Activated CD8-positive, alpha-beta T cell treated with anti-CD3 and anti-CD28 coated beads, Interleukin-2, amount 10 ng/mL, durations not matched to agents 7 days and 5 days (primary cell): Measurements from ENCODE around the gene SUGP1. TPM values are rescaled to one million over a fixed set of nuclear protein-coding genes. Genes with fewer than 3 reads are reported as not detected.
A peak's percentile ranks its signal among the peaks of the same experiment; 100 is the strongest.
"Not testable (repeated sequence)": the region's sequence is repeated elsewhere in the genome, so short reads cannot be mapped to it uniquely, and the experiment has no call there.

Experiments
- ATAC-seq: fragments of 150-1000 bp; cut with Tn5 transposase; one replicate; pipeline ENCODE4 v1.10.0; 2021; ENCODE audit warnings: moderate library complexity
- CTCF ChIA-PET: fragments of 350-600 bp; sonication (Branson Sonifier 250); formaldehyde crosslinking; loops from one replicate; lab custom pipeline; 2021; ENCODE audit warnings: antibody characterized with exemption; lab: Charles Lee
- POLR2A ChIA-PET: fragments of 350-600 bp; sonication (Branson Sonifier 250); formaldehyde crosslinking; loops from one replicate; lab custom pipeline; 2021; ENCODE audit warnings: antibody characterized with exemption; lab: Charles Lee
- DNase-seq: peaks from one replicate; pipeline ENCODE4 v3.0.0-alpha.2; 2020
- H3K27ac Mint-ChIP-seq: one replicate; pipeline ENCODE4 v1.8.0; 2021; ENCODE audit warnings: mild to moderate bottlenecking, mixed read lengths
- H3K27me3 Mint-ChIP-seq: one replicate; pipeline ENCODE4 v1.8.0; 2021; ENCODE audit warnings: low read depth, mixed read lengths
- H3K36me3 Mint-ChIP-seq: one replicate; pipeline ENCODE4 v1.8.0; 2021; ENCODE audit warnings: low read depth, mixed read lengths
- H3K4me1 Mint-ChIP-seq: one replicate; pipeline ENCODE4 v1.8.0; 2021; ENCODE audit warnings: low read depth, mixed read lengths
- H3K4me3 Mint-ChIP-seq: one replicate; pipeline ENCODE4 v1.8.0; 2021; ENCODE audit warnings: mild to moderate bottlenecking, mixed read lengths
- H3K9me3 Mint-ChIP-seq: one replicate; pipeline ENCODE4 v1.8.0; 2022; ENCODE audit warnings: mixed read lengths; ENCODE audit not compliant: insufficient read depth
- total RNA-seq, 2 experiments: library from RNA; stranded (reverse); gene quantifications; one replicate each; pipeline ENCODE4 v1.2.3, GENCODE V29; 2021

The SUGP1 gene
- total RNA-seq, 2 experiments from 2014 or later = 58.9 to 60.9 TPM

DNA sequence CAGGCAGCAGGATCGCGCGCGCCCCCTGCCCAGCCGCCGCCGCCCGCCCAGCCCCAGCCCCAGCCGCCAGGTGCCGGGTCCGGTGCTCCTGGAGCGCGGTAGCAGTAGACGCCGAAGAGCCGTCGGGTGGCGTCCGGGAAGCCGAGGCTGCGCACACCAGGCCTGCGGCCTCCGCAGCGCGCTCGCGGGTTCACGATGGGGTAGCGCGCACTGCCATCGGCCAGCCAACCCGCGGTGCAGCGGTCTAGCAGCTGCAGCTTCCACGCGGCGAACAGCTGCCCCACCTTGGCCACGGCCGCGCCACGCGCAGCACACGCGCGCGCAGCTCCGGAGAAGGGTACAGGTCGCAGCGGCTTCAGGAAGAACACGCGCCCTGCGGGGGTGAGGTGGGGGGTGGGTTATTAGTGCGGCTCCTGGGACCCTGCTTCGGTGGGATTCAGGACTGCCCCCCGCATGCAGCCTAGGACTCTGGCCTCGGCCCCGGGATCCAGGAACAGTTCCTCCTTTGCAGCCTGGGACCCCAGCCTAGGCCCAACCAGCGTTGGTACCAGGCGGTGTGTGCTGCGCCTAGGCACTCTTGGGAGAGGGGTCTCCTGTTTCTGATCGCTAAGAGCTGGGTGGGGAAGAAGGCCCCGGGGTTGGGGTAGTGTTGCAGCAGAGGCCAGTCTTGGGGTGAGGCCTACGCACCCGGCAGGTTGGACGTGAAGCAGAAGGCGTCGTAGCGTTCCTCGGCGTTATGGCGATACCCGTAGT is 62.3 kb downstream of the SUGP1 start:
- ChIA-PET CTCF (no interaction called here), POLR2A (no interaction called here)
- Mint-ChIP-seq H3K36me3 (no peaks in the 10 kb centered on the region), H3K27me3 (peaks cover 36% of the 10 kb centered on the region), H3K4me3 (no peak overlapping the region), H3K4me1 (peaks cover 8% of the 10 kb centered on the region), H3K9me3 (no peaks in the 10 kb centered on the region), H3K27ac (no peak overlapping the region)
- ATAC-seq = no peak
- DNase-seq = no peak

DNA sequence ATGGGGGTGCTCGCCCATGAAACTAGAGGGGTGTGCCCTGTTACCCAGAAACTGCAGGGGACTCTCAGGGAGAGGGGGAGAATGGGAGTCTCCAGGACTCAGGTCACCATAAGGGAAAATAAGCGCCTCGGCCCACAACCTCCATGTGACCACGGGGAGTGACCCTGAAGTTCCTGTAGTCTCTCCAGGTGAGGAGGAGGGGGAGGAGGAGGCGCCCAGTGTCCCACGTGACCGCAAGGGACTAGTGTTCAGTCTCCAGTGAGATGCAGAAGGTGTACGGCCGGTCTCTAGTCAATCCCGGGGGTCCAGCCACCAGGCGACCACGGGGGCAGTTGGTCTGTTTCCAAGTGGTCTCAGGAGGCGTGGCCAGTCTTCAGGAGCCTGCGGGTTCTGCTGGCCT is 63.2 kb downstream of the SUGP1 start:
- POLR2A ChIA-PET = no interaction called here
- ATAC-seq (no peak), DNase-seq (no peak)
- Mint-ChIP-seq H3K9me3 (no peaks in the 10 kb centered on the region), H3K27me3 (peaks cover 30% of the 10 kb centered on the region), H3K4me3 (no peak overlapping the region), H3K4me1 (peaks cover 8% of the 10 kb centered on the region), H3K27ac (no peak overlapping the region), H3K36me3 (no peaks in the 10 kb centered on the region)
- CTCF ChIA-PET = no interaction called here

DNA sequence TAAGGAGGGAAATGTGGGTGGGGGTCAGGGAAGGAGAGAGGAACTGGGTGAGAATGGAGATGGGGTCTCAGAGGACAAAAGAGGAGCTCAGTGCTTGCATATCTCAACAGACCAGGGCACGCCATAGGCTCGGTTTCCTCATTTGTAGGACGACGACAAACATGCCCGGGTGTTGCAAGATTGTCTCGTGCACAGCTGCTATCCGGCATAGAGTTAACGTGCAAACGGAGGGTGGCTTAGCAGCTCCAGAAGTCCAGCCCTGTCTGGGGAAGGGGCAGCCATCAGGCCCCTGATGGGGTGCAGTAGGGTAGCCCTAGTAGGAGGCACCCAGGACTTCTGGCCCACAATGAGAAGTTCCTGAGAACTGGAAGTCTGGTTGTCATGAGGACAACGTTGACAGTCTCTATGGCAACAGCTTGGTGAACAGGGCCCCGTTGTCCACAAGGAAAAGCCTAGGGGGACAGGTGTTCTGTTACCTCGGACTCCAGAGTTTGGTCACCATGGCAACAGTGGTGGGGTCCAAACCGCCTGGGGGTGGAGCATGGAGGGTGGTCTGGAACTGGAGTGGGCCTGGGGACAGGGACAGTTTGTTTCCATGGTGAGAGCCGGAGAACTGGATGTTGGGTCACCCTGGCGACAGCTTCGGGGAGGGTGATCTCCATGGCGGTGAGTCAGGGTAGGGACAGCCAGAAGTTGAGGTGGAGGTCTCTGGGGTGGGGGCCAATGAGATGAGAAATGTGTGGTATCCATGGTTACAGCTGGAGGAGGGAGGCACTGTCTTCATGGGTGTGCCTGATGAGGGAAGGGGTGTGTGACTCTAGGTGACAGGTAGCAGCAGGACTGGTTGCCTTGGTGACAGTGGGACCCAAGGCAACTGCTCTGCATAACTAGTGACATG is 64.0 kb downstream of the SUGP1 start:
- Mint-ChIP-seq H3K36me3 (no peaks in the 10 kb centered on the region), H3K27me3 (peaks cover 28% of the 10 kb centered on the region), H3K4me1 (peaks cover 5% of the 10 kb centered on the region), H3K9me3 (no peaks in the 10 kb centered on the region), H3K27ac (no peak overlapping the region), H3K4me3 (no peak overlapping the region)
- CTCF ChIA-PET = no interaction called here
- no peak for DNase-seq
- peak; percentile 52 for ATAC-seq
- POLR2A ChIA-PET = no interaction called here

DNA sequence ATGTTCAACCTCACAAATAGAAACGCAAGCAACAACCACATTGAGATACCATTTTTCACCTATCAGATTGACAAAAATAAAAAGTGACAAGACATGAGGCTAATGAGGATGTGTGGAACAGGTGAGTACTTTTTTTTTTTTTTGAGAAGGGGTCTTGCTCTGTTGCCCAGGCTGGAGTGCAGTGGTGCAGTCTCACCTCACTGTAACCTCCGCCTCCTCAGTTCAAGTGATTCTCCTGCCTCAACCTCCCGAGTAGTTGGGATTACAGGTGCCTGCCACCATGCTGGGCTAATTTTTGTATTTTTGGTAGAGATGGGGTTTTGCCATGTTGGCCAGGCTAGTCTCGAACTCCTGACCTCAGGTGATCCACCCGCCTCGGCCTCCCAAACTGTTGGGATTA is 66.9 kb downstream of the SUGP1 start:
- CTCF ChIA-PET, POLR2A ChIA-PET, H3K9me3 Mint-ChIP-seq, H3K4me3 Mint-ChIP-seq, H3K36me3 Mint-ChIP-seq, H3K27ac Mint-ChIP-seq, ATAC-seq, H3K4me1 Mint-ChIP-seq, DNase-seq: not testable (repeated sequence)
- peaks cover 16% of the 10 kb centered on the region for H3K27me3 Mint-ChIP-seq

DNA sequence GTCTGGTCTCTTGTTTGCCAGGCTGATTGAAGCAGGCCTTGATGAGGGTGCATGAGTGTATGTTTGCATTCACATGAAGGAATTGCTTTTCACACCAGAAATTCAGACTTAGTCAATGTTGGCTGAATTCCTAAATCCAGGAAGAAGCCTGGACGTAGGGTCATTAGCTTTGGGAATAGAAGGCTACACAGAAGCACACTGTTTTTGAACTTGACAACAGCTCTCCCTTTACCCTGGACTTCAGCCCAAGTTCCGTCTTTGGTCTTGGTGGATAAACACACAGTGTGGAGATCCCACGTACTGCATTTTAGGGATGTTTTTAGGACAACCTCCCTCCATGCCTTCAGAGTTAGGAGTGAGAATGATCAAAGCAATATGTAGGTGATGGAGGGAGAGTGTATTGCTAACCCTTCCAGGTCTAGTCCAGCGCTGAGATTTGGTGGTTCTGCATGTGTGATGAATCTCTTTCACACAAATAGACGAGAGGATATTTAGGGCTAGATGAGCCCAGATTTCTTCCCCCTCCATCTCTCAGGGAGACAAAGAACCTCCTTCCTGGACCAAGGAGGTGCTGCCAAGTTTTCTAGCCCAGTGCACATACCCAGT is 70.0 kb downstream of the SUGP1 start:
- peaks cover 13% of the 10 kb centered on the region for H3K27me3 Mint-ChIP-seq

DNA sequence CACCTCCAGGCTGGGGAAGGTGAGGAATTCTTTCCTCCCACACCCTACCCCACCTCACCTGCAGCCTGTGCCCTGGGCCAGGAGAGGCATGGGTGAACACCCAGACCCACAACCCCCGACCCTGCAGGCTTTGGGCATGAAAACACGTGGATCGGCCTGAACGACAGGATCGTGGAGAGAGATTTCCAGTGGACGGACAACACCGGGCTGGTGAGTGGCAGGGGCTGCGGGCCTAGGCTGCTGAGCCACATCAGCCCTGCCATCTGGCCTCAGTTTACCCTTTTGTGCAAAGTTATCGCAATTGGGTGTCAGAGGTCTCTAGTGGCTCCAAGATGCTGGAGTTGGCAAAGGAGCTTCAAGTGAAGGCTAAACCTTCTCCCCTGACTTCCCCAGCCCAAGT is 79.8 kb downstream of the SUGP1 start:
- Mint-ChIP-seq H3K36me3 (no peaks in the 10 kb centered on the region), H3K4me3 (no peak overlapping the region), H3K27ac (no peak overlapping the region), H3K4me1 (no peaks in the 10 kb centered on the region), H3K9me3 (peaks cover 7% of the 10 kb centered on the region), H3K27me3 (peaks cover 8% of the 10 kb centered on the region)
- ChIA-PET POLR2A (no interaction called here), CTCF (no interaction called here)
- DNase-seq (no peak), ATAC-seq (no peak)

More for the DNA sequence above, 70.0 kb downstream of the SUGP1 start:
- no peak for DNase-seq
- CTCF ChIA-PET = no interaction called here
- Mint-ChIP-seq H3K36me3 (no peaks in the 10 kb centered on the region), H3K9me3 (no peaks in the 10 kb centered on the region), H3K27ac (no peak overlapping the region), H3K4me1 (no peaks in the 10 kb centered on the region), H3K4me3 (no peak overlapping the region)
- no peak for ATAC-seq
- POLR2A ChIA-PET = no interaction called here

DNA sequence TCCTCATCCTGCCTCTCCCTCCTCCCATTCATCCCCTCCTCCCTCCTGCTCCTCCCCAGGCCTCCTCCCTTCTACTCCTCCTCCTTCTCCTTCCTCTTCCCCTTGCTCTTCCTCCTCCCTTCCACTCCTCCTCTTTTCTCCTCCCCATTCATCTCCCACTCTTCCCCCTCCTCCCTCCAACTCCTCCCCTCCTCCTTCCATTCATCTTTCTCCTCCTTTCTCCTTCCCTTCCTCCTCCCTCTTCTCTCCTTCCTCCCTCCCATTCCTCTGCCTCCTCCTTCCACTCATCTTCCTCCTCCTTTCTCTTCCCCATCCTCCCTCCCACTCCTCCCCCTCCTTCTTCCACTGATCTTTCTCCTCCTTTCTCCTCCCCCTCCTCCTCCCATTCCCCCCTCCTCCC is 80.6 kb downstream of the SUGP1 start:
- POLR2A ChIA-PET = no interaction called here
- no peak overlapping the region for H3K27ac Mint-ChIP-seq

DNA sequence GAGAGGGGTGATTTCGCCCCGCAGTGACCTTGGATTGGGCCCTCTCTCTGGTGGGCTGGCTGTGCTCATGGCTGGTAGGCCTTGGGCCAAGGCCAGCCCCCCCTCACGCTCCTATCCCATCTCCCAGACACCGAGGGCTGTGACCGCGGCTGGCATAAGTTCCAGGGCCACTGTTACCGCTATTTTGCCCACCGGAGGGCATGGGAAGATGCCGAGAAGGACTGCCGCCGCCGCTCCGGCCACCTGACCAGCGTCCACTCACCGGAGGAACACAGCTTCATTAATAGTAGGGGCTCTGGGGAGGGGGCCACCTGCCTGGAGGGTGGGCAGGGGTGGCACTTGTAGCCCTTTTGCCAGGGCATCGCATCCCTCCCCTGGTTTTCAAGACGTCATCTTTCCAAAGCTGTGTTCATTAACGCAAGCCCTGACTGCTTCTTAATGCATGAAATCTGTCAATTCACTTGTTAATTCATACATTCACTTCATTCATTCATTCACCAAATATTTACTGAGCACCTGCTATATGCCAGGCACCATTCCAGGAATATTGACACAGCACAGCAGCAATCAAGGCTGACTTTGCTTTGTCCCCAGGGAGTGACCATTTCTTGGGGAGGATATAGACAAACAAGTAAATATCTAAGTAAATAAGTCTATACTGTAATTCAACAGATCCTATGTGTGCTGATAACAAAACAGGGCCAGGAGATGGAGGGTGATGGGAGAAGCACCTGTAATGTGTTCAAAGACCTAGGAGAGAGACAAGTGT is 82.0 kb downstream of the SUGP1 start:
- Mint-ChIP-seq H3K9me3 (peaks cover 7% of the 10 kb centered on the region), H3K36me3 (no peaks in the 10 kb centered on the region), H3K27me3 (peaks cover 8% of the 10 kb centered on the region), H3K4me3 (no peak overlapping the region), H3K27ac (no peak overlapping the region), H3K4me1 (no peaks in the 10 kb centered on the region)
- CTCF ChIA-PET = no interaction called here
- DNase-seq (no peak), ATAC-seq (no peak)
- POLR2A ChIA-PET = no interaction called here

More for the DNA sequence above, 80.6 kb downstream of the SUGP1 start:
- no peak overlapping the region for H3K4me3 Mint-ChIP-seq
- no peaks in the 10 kb centered on the region for H3K36me3 Mint-ChIP-seq
- peaks cover 7% of the 10 kb centered on the region for H3K9me3 Mint-ChIP-seq
- CTCF ChIA-PET = no interaction called here
- peaks cover 8% of the 10 kb centered on the region for H3K27me3 Mint-ChIP-seq
- DNase-seq (no peak), ATAC-seq (no peak)
- H3K4me1 Mint-ChIP-seq = no peaks in the 10 kb centered on the region

DNA sequence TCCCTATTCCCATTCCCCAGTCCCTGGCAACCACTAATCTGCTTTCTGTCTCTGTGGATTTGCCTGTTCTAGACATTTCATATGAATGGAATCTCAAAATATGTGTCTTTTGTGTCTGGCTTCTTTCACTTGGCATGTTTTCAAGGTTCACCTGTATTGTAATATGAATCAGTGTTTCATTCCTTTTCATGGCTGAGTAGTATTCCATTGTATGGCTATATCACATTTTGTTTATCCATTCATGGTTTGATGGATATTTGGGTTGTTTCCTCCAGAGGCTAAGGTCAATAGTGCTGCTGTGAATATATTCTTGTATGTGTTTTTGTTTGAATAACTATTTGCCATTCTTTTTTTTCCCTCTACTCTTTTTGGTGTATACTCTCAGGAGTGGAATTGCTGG is 84.1 kb downstream of the SUGP1 start:
- peaks cover 7% of the 10 kb centered on the region for H3K9me3 Mint-ChIP-seq
- no peak for DNase-seq
- ATAC-seq = no peak
- no peak overlapping the region for H3K4me3 Mint-ChIP-seq
- H3K27me3 Mint-ChIP-seq = peaks cover 8% of the 10 kb centered on the region
- no peak overlapping the region for H3K27ac Mint-ChIP-seq
- POLR2A ChIA-PET = no interaction called here
- no peaks in the 10 kb centered on the region for H3K4me1 Mint-ChIP-seq
- no peaks in the 10 kb centered on the region for H3K36me3 Mint-ChIP-seq
- CTCF ChIA-PET = no interaction called here

DNA sequence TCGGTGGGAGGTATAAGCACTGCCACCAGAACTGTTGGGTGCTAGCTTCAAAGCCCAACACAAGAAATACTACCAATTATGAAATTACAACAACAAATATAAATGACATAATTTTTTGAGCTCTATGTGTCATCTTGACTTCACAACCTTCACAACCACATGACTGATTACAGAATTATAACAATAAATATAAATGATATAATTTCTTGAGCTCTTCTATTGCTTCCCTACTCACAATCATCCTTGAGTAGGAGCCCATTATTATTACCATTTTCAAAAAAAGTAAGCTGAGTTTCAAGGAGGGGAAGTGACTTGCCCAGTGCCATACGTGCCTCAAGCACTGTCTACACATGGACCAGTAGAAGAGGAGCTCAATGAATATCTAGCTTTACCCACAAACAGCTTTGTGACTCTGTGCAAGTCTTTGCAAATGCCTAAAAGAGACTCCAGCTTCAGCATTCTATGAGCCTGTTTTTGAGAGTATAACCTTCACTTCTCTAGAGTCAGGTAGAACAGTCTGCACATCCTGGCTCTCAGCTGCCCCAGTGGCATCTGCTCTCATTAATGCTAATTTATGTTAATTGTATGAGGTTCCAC is 86.0 kb downstream of the SUGP1 start:
- no peak for ATAC-seq
- no peaks in the 10 kb centered on the region for H3K36me3 Mint-ChIP-seq
- DNase-seq = no peak
- H3K27ac Mint-ChIP-seq = no peak overlapping the region
- H3K27me3 Mint-ChIP-seq = peaks cover 8% of the 10 kb centered on the region
- CTCF ChIA-PET = interaction anchor here (0.9 to 1.5 kb wide), 3 partner anchors 10 to 89 kb away, joined by 3 to 9 read pairs (median 4); no protein-coding TSS in a partner anchor
- POLR2A ChIA-PET = interaction anchor here (0.6 kb wide), 1 partner anchor 521 kb away, joined by 3 read pairs; no protein-coding TSS in a partner anchor
- H3K4me3 Mint-ChIP-seq = no peak overlapping the region
- peaks cover 7% of the 10 kb centered on the region for H3K9me3 Mint-ChIP-seq
- no peaks in the 10 kb centered on the region for H3K4me1 Mint-ChIP-seq

DNA sequence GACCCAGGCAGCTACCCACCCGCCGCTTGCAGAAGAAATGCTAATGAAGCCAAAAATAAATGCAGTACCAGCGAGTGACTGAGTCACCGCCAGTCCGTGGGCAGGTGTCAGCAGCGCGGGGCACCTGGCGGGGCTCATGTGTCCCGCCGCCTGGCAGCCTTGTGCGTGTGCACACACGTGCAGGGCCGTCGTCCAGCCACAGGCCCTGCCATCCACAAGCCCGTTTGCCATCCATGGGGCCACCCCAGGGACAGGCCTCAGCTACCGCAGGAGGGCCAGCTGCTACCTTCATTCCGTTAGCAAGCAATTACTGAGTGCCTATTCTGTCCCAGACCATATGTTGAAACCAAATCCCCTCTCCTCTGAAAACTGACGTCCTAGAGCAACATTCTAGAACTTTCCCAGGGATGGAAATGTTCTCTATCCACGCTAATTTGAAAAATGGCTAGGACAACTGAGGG is 88.0 kb downstream of the SUGP1 start:
- ChIA-PET POLR2A (no interaction called here), CTCF (no interaction called here)
- no peaks in the 10 kb centered on the region for H3K4me1 Mint-ChIP-seq
- peaks cover 8% of the 10 kb centered on the region for H3K27me3 Mint-ChIP-seq
- ATAC-seq (no peak), DNase-seq (no peak)
- H3K4me3 Mint-ChIP-seq = no peak overlapping the region
- H3K27ac Mint-ChIP-seq = no peak overlapping the region
- H3K9me3 Mint-ChIP-seq = peaks cover 7% of the 10 kb centered on the region
- H3K36me3 Mint-ChIP-seq = no peaks in the 10 kb centered on the region
